Measurements from ENCODE around the gene PLXNA3. TPM values are rescaled to one million over a fixed set of nuclear protein-coding genes. Genes with fewer than 3 reads are reported as not detected.

The PLXNA3 gene
- total RNA-seq, 1 experiment from 2014 or later, result 128 TPM

- CTCF ChIA-PET, result no interaction called here
- in situ Hi-C loops (cut with HindIII; ENCODE audit: low pct_unique_long_range_greater_than_20kb, low sequenced_read_pairs) (no loop called here), intact Hi-C loops (cut with micrococcal nuclease; ENCODE audit: unreplicated experiment) (no loop called here)
- Histone ChIP-seq H3K27me3 (ENCODE audit: control insufficient read depth, insufficient read depth, low read length) (no peaks in the 10 kb centered on the region), H3K4me1 (ENCODE audit: control insufficient read depth, insufficient read depth, low read length) (peaks cover 12% of the 10 kb centered on the region), H3K27ac (ENCODE audit: low read length) (no peak overlapping the region), H3K9me3 (ENCODE audit: control insufficient read depth, insufficient read depth, low read depth, low read length) (no peaks in the 10 kb centered on the region), H3K36me3 (ENCODE audit: control insufficient read depth, insufficient read depth, low read length) (no peaks in the 10 kb centered on the region), H3K4me3 (ENCODE audit: low read depth in 2 of 2, low read length in 2 of 2) (no peak overlapping the region)
- no peak for DNase-seq (ENCODE audit: low read depth, low spot score)
- POLR2A ChIA-PET, result no interaction called here
- ATAC-seq, result no peak
- TF ChIP-seq POLR2AphosphoS5 (IDR thresholded peaks at IDR 0.05; ENCODE audit: low read depth, low read length) (no peak), TCF7L2 (IDR thresholded peaks at IDR 0.05; ENCODE audit: low read depth, low read length) (no peak), SIN3A (IDR thresholded peaks at IDR 0.05; ENCODE audit: borderline replicate concordance, insufficient read depth, low read depth, low read length) (no peak), REST (IDR thresholded peaks at IDR 0.05; ENCODE audit: insufficient read depth in 1 of 2, low read depth in 2 of 2, low read length in 1 of 2) (no peak)
- TF ChIP-seq, protein P1, sequence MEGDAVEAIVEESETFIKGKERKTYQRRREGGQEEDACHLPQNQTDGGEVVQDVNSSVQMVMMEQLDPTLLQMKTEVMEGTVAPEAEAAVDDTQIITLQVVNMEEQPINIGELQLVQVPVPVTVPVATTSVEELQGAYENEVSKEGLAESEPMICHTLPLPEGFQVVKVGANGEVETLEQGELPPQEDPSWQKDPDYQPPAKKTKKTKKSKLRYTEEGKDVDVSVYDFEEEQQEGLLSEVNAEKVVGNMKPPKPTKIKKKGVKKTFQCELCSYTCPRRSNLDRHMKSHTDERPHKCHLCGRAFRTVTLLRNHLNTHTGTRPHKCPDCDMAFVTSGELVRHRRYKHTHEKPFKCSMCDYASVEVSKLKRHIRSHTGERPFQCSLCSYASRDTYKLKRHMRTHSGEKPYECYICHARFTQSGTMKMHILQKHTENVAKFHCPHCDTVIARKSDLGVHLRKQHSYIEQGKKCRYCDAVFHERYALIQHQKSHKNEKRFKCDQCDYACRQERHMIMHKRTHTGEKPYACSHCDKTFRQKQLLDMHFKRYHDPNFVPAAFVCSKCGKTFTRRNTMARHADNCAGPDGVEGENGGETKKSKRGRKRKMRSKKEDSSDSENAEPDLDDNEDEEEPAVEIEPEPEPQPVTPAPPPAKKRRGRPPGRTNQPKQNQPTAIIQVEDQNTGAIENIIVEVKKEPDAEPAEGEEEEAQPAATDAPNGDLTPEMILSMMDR (IDR thresholded peaks at IDR 0.05), result no peak
- no TSS peak for BruUV-seq (replicated peaks)
Observed at GRCh38 chrX:154512879-154513553, 54.9 kb downstream of the PLXNA3 start.

GRCh38 chrX:154513716-154514115 lies 55.6 kb downstream of the PLXNA3 start:
- no peaks in the 10 kb centered on the region for H3K27me3 ChIP-seq (ENCODE audit: control insufficient read depth, insufficient read depth, low read length)
- no peak for TF ChIP-seq REST (IDR thresholded peaks at IDR 0.05; ENCODE audit: insufficient read depth in 1 of 2, low read depth in 2 of 2, low read length in 1 of 2)
- TF ChIP-seq, protein P1 (IDR thresholded peaks at IDR 0.05), result no peak
- TF ChIP-seq TCF7L2 (IDR thresholded peaks at IDR 0.05; ENCODE audit: low read depth, low read length), result no peak
- no peak for DNase-seq (ENCODE audit: low read depth, low spot score)
- no peaks in the 10 kb centered on the region for H3K9me3 ChIP-seq (ENCODE audit: control insufficient read depth, insufficient read depth, low read depth, low read length)
- BruUV-seq (replicated peaks), result no TSS peak
- intact Hi-C loops (cut with micrococcal nuclease; ENCODE audit: unreplicated experiment) (no loop called here), in situ Hi-C loops (cut with HindIII; ENCODE audit: low pct_unique_long_range_greater_than_20kb, low sequenced_read_pairs) (no loop called here)
- no peak overlapping the region for H3K27ac ChIP-seq (ENCODE audit: low read length)
- H3K4me3 ChIP-seq (ENCODE audit: low read depth in 2 of 2, low read length in 2 of 2), result no peak overlapping the region
- peaks cover 12% of the 10 kb centered on the region for H3K4me1 ChIP-seq (ENCODE audit: control insufficient read depth, insufficient read depth, low read length)
- ChIA-PET POLR2A (no interaction called here), CTCF (no interaction called here)
- no peak for ATAC-seq
- H3K36me3 ChIP-seq (ENCODE audit: control insufficient read depth, insufficient read depth, low read length), result no peaks in the 10 kb centered on the region

Measured in Panc1 (cell line).